Thoracic aorta (tissue), 2 donors: ENCODE results near the gene TAF11L14. TPM values are rescaled to one million over a fixed set of nuclear protein-coding genes. Genes with fewer than 3 reads are reported as not detected.

ENCODE experiments used
- ATAC-seq: fragments of 150-250 bp; one replicate; pipeline ENCODE4 v1.8.0; 2017; ENCODE audit warnings: low read depth; ENCODE audit not compliant: insufficient number of reproducible peaks, low FRiP score
- DNase-seq: peaks from one replicate; pipeline ENCODE4 v3.0.0-alpha.2; 2020; ENCODE audit warnings: low spot score
- H3K27ac ChIP-seq, 2 donors: fragments of 200-600 bp; sonication (generic); 1 replicate in 1 of 2; 2 replicates in 1 of 2; pipeline ENCODE4 v1.5.1; 2016; ENCODE audit warnings: mild to moderate bottlenecking in 2 of 2, moderate library complexity in 2 of 2
- H3K27me3 ChIP-seq: fragments of 200-600 bp; sonication (generic); replicated peaks from 2 replicates; pipeline ENCODE4 v1.6.0; 2016; ENCODE audit warnings: mild to moderate bottlenecking; ENCODE audit not compliant: insufficient read depth
- H3K36me3 ChIP-seq: fragments of 200-600 bp; sonication (generic); one replicate; pipeline ENCODE4 v1.5.1; 2016
- H3K4me1 ChIP-seq, 2 donors: fragments of 200-600 bp; sonication (generic); 1 replicate in 1 of 2; 2 replicates in 1 of 2; pipeline versions ENCODE4 v1.5.1 to v1.6.0; 2016; ENCODE audit warnings: low read depth in 2 of 2, mild to moderate bottlenecking in 1 of 2; ENCODE audit not compliant: control insufficient read depth in 1 of 2
- H3K4me3 ChIP-seq: fragments of 200-600 bp; sonication (generic); 2 replicates; pipeline ENCODE4 v1.5.1; 2016; ENCODE audit warnings: mild to moderate bottlenecking
- H3K9me3 ChIP-seq: fragments of 200-600 bp; sonication (generic); 2 replicates; pipeline ENCODE4 v1.5.1; 2016
- total RNA-seq, 2 donors: library from RNA; depleted of rRNA; stranded (reverse); fragments of >200 nt; gene quantifications; one replicate each; pipeline versions ENCODE4 v1.1.0 to v1.2.3, GENCODE V29; 2016
- TF ChIP-seq, protein P1 (sequence below): fragments of 200-600 bp; sonication (generic); IDR thresholded peaks from one replicate; pipeline ENCODE4 v1.5.1; 2019; ENCODE audit warnings: antibody characterized with exemption

Gene TAF11L14
- total RNA-seq, 2 donors from 2014 or later, result not detected

DNA sequence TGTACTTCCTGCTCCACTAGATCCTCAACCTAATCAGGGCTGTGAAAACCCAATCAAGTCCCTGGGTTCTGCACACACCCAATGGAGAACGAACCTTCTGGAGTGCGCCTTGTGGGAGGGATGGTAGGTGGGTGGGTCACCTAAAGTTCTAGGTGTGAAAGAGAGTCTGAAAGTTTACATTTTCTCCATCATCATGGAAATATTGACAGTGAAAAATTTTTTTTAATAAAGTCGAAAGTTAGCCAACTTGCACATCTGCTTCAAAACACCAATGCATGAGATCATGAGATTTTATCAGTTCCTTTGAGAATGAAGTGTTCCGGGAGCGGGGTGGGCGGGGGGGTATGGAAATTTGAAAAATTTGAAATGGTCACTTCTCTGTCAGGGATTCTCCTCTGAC is 21.7 kb downstream of the TAF11L14 start:
- TF ChIP-seq, protein P1, sequence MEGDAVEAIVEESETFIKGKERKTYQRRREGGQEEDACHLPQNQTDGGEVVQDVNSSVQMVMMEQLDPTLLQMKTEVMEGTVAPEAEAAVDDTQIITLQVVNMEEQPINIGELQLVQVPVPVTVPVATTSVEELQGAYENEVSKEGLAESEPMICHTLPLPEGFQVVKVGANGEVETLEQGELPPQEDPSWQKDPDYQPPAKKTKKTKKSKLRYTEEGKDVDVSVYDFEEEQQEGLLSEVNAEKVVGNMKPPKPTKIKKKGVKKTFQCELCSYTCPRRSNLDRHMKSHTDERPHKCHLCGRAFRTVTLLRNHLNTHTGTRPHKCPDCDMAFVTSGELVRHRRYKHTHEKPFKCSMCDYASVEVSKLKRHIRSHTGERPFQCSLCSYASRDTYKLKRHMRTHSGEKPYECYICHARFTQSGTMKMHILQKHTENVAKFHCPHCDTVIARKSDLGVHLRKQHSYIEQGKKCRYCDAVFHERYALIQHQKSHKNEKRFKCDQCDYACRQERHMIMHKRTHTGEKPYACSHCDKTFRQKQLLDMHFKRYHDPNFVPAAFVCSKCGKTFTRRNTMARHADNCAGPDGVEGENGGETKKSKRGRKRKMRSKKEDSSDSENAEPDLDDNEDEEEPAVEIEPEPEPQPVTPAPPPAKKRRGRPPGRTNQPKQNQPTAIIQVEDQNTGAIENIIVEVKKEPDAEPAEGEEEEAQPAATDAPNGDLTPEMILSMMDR, result no peak
- no peak for ATAC-seq
- Histone ChIP-seq H3K4me1 (no peaks in the 10 kb centered on the region), H3K4me3 (no peak overlapping the region), H3K36me3 (no peaks in the 10 kb centered on the region), H3K27ac (no peak overlapping the region), H3K27me3 (no peaks in the 10 kb centered on the region), H3K9me3 (no peaks in the 10 kb centered on the region)
- no peak for DNase-seq

DNA sequence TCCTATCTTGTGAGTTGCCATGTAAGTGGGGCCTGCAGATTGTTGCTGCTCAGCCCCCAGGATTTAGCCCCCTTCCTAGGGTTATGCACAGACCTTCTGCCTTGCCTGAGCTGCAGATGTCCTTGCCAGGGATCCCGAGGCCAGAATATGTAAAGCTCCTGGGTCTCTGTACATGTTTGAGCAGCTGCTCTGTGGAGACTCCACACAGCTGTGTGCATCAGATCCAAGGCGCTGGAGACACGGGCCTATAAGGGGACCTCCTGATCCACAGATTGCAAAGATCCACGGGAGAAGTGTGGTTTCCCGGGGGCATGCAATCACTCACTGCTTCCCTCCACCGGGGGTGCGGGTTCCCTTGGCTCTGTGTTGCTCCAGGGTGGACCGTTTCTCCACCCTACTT is 28.9 kb downstream of the TAF11L14 start:
- no peak for DNase-seq
- Histone ChIP-seq H3K9me3 (no peaks in the 10 kb centered on the region), H3K36me3 (no peaks in the 10 kb centered on the region), H3K4me3 (no peak overlapping the region), H3K27me3 (no peaks in the 10 kb centered on the region), H3K27ac (no peak overlapping the region), H3K4me1 (no peaks in the 10 kb centered on the region)
- no peak for ATAC-seq
- TF ChIP-seq, protein P1, result no peak

DNA sequence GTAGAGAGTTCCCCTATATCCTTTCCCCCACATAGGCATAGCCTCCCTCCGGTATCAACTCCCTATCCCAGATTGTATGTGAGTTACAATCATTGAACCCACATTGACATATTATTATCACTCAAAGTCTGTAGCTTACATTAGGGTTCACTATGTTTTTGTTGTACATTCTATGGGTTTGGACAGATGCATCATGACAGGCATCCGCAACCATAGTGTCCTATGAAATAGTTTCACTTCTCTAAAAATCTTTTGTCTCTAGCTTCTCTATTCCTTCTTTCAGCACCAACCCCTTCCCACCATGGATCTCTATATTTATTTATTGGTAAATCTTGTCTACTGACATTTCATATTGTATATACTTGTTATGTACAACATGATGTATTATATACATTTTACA is 31.6 kb downstream of the TAF11L14 start:
- Histone ChIP-seq H3K27me3 (no peaks in the 10 kb centered on the region), H3K9me3 (no peaks in the 10 kb centered on the region), H3K36me3 (no peaks in the 10 kb centered on the region), H3K27ac (no peak overlapping the region), H3K4me1 (no peaks in the 10 kb centered on the region), H3K4me3 (no peak overlapping the region)
- TF ChIP-seq, protein P1, result no peak
- ATAC-seq, result no peak
- DNase-seq, result no peak

DNA sequence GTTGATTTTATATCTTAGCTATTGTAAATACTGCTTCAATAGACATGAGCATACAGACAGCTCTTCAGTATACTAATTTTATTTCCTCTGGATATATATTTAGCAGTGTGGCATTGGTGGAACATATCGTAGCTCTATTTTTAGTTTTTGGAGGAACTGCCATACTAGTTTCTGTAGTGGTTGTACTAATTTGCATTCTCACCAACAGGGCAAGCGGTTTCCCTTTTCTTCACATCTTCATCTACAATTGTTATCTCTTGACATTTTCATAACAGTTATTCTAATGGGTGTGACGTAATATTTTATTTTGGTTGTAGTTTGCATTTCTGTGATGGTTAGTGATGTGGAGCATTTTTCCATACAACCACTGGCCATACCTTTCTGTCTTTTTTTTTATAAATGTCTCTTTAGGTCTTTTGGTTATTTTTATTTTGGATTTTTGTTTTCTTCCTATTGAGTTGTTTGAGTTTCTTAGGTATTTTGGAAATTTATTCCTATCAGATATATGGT is 32.5 kb downstream of the TAF11L14 start:
- no peak overlapping the region for H3K4me3 ChIP-seq
- no peaks in the 10 kb centered on the region for H3K27me3 ChIP-seq
- no peaks in the 10 kb centered on the region for H3K9me3 ChIP-seq
- TF ChIP-seq, protein P1, result no peak
- H3K27ac ChIP-seq, result no peak overlapping the region
- no peaks in the 10 kb centered on the region for H3K36me3 ChIP-seq
- DNase-seq (no peak), ATAC-seq (no peak)
- H3K4me1 ChIP-seq, result no peaks in the 10 kb centered on the region

DNA sequence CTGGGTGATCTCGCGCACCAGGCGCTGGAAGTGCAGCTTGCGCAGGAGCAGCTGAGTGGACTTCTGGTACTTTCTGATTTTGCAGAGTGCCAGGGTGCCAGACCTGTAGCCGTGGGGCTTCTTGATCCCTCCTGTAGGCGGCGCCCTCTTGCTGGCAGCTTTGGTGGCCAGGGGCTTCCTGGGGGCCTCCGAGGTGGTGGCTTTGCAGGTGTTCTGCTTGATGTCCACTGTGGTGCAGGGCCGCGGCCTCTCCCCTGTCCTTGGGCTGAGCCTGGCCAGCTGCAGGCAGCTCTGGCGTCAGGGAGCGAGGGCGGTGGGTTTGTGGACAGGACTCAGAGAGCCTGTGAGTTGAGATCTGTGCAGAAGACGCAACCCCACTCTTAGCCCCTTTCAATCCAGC is 36.1 kb downstream of the TAF11L14 start:
- Histone ChIP-seq H3K27me3 (no peaks in the 10 kb centered on the region), H3K27ac (no peak overlapping the region), H3K36me3 (no peaks in the 10 kb centered on the region), H3K4me3 (no peak overlapping the region), H3K4me1 (no peaks in the 10 kb centered on the region), H3K9me3 (no peaks in the 10 kb centered on the region)
- DNase-seq (no peak), ATAC-seq (no peak)
- TF ChIP-seq, protein P1, result no peak
